Calu3 (cell line): ENCODE data around the gene ZNF791. TPM values are rescaled to one million over a fixed set of nuclear protein-coding genes. Genes with fewer than 3 reads are reported as not detected.

ENCODE experiments used
- BruUV-seq: library from RNA; stranded (reverse); fragments of 400-500 nt; replicated peaks from 2 replicates; lab custom pipeline; 2021; lab: Mats Ljungman, UMichigan
- CTCF ChIA-PET: fragments of 300-600 bp; sonication (Branson Sonifier 250); formaldehyde crosslinking; loops from one replicate; lab custom pipeline; 2022; ENCODE audit warnings: antibody characterized with exemption; lab: Charles Lee
- DNase-seq: peaks from one replicate; pipeline ENCODE4 v3.0.0; 2022
- H3K27ac Mint-ChIP-seq: one replicate; pipeline ENCODE4 v1.8.0; 2022; ENCODE audit warnings: mixed read lengths; ENCODE audit not compliant: unreplicated experiment
- H3K27me3 Mint-ChIP-seq: one replicate; pipeline ENCODE4 v1.8.0; 2022; ENCODE audit warnings: mixed read lengths; ENCODE audit not compliant: unreplicated experiment
- H3K36me3 Mint-ChIP-seq: one replicate; pipeline ENCODE4 v1.8.0; 2022; ENCODE audit warnings: mild to moderate bottlenecking, moderate library complexity, mixed read lengths; ENCODE audit not compliant: insufficient read depth, unreplicated experiment
- H3K4me1 Mint-ChIP-seq: one replicate; pipeline ENCODE4 v1.8.0; 2022; ENCODE audit warnings: mild to moderate bottlenecking, low read depth, mixed read lengths; ENCODE audit not compliant: unreplicated experiment
- H3K4me3 Mint-ChIP-seq: one replicate; pipeline ENCODE4 v1.8.0; 2022; ENCODE audit warnings: mild to moderate bottlenecking, low read depth, moderate library complexity, mixed read lengths; ENCODE audit not compliant: unreplicated experiment
- H3K9me3 Mint-ChIP-seq: one replicate; pipeline ENCODE4 v1.8.0; 2022; ENCODE audit warnings: low read depth, mixed read lengths; ENCODE audit not compliant: unreplicated experiment
- CTCF ChIP-seq: fragments of 200-600 bp; IDR thresholded peaks from one replicate; pipeline ENCODE4 v1.8.0; 2022; ENCODE audit warnings: antibody characterized with exemption; ENCODE audit not compliant: unreplicated experiment
- intact Hi-C: fragments of 100-400 bp; cut with micrococcal nuclease; formaldehyde crosslinking; loops from one replicate; pipeline ENCODE4 v1.10.0; 2022; ENCODE audit not compliant: unreplicated experiment
- total RNA-seq: library from RNA; stranded (reverse); gene quantifications from 2 replicates; pipeline ENCODE4 v1.2.3, GENCODE V29; 2022

The ZNF791 gene
- total RNA-seq, 1 experiment from 2014 or later, result 15.8 TPM

GRCh38 chr19:12648088-12648487 is 37.4 kb downstream of the ZNF791 start:
- CTCF ChIA-PET, result no interaction called here
- Mint-ChIP-seq H3K4me3 (no peak overlapping the region), H3K27ac (no peak overlapping the region), H3K27me3 (no peaks in the 10 kb centered on the region), H3K4me1 (no peaks in the 10 kb centered on the region), H3K36me3 (peaks cover 30% of the 10 kb centered on the region), H3K9me3 (no peaks in the 10 kb centered on the region)
- BruUV-seq, result no TSS peak
- TF ChIP-seq CTCF, result no peak
- no peak for DNase-seq
- intact Hi-C loops, result no loop called here

GRCh38 chr19:12649941-12650340 is 39.2 kb downstream of the ZNF791 start:
- CTCF ChIA-PET, result no interaction called here
- no peak for TF ChIP-seq CTCF
- no peak for DNase-seq
- H3K4me3 Mint-ChIP-seq, result no peak overlapping the region
- intact Hi-C loops, result no loop called here
- BruUV-seq, result no TSS peak
- H3K9me3 Mint-ChIP-seq, result no peaks in the 10 kb centered on the region
- H3K36me3 Mint-ChIP-seq, result peaks cover 31% of the 10 kb centered on the region
- H3K27ac Mint-ChIP-seq, result no peak overlapping the region
- no peaks in the 10 kb centered on the region for H3K4me1 Mint-ChIP-seq
- no peaks in the 10 kb centered on the region for H3K27me3 Mint-ChIP-seq

GRCh38 chr19:12652219-12652618 is 41.5 kb downstream of the ZNF791 start:
- H3K4me3 Mint-ChIP-seq, result no peak overlapping the region
- no peak for DNase-seq
- H3K36me3 Mint-ChIP-seq, result peaks cover 45% of the 10 kb centered on the region
- no peak overlapping the region for H3K27ac Mint-ChIP-seq
- no peaks in the 10 kb centered on the region for H3K9me3 Mint-ChIP-seq
- no TSS peak for BruUV-seq
- no peaks in the 10 kb centered on the region for H3K27me3 Mint-ChIP-seq
- H3K4me1 Mint-ChIP-seq, result no peaks in the 10 kb centered on the region
- TF ChIP-seq CTCF, result no peak
- intact Hi-C loops, result no loop called here
- CTCF ChIA-PET, result no interaction called here

- intact Hi-C loops, result no loop called here
- no peak for DNase-seq
- no peaks in the 10 kb centered on the region for H3K4me1 Mint-ChIP-seq
- peaks cover 38% of the 10 kb centered on the region for H3K36me3 Mint-ChIP-seq
- H3K4me3 Mint-ChIP-seq, result no peak overlapping the region
- H3K27me3 Mint-ChIP-seq, result no peaks in the 10 kb centered on the region
- CTCF ChIA-PET, result interaction anchor here (0.6 kb wide), 1 partner anchor 258 kb away, joined by 3 read pairs; no protein-coding TSS in a partner anchor
- no peaks in the 10 kb centered on the region for H3K9me3 Mint-ChIP-seq
- no TSS peak for BruUV-seq
- TF ChIP-seq CTCF, result no peak
- H3K27ac Mint-ChIP-seq, result no peak overlapping the region
These were observed 44.8 kb downstream of the ZNF791 start for GRCh38 chr19:12655546-12655945.
